ENCODE results near the gene TMEM119.
A peak's percentile ranks its signal among the peaks of the same experiment; 100 is the strongest.
"Not testable (repeated sequence)": the region's sequence is repeated elsewhere in the genome, so short reads cannot be mapped to it uniquely, and the experiment has no call there.

TMEM119 gene

GRCh38 chr12:108563136-108563803 lies 34.6 kb downstream of the TMEM119 start:
- DNase-seq = peak; percentile 92

- DNase-seq = peak; percentile 99
Observed at GRCh38 chr12:108562348-108563135, 35.3 kb downstream of the TMEM119 start, which contains the start of gene ISCU. TSS of gene ISCU (plus strand) at chr12:108562596. CDS start at chr12:108562623, 27 bp downstream.

GRCh38 chr12:108561852-108562347 lies 36.0 kb downstream of the TMEM119 start:
- DNase-seq = peak; percentile 20

GRCh38 chr12:108560752-108561719 lies 36.8 kb downstream of the TMEM119 start, which contains the start of gene SART3:
TSS of gene SART3 (minus strand) at chr12:108561173. CDS start at chr12:108561154, 19 bp downstream.
- peak; percentile 88 for DNase-seq

- no peak for DNase-seq
Observed at GRCh38 chr12:108560321-108560721, 37.6 kb downstream of the TMEM119 start.

- no peak for DNase-seq
Observed at GRCh38 chr12:108559748-108560147, 38.1 kb downstream of the TMEM119 start.

- DNase-seq = peak; percentile 64
Observed at GRCh38 chr12:108559007-108559655, 38.8 kb downstream of the TMEM119 start.

- not testable (repeated sequence) for DNase-seq
Observed at GRCh38 chr12:108555383-108555782, 42.5 kb downstream of the TMEM119 start.

GRCh38 chr12:108553799-108554198 lies 44.1 kb downstream of the TMEM119 start:
- no peak for DNase-seq

GRCh38 chr12:108551535-108551934 lies 46.3 kb downstream of the TMEM119 start:
- no peak for DNase-seq

GRCh38 chr12:108548954-108549521 lies 48.8 kb downstream of the TMEM119 start:
- no peak for DNase-seq

- no peak for DNase-seq
Observed at GRCh38 chr12:108547686-108548085, 50.2 kb downstream of the TMEM119 start.

GRCh38 chr12:108543652-108544051 lies 54.2 kb downstream of the TMEM119 start:
- DNase-seq = no peak

GRCh38 chr12:108542320-108542719 lies 55.6 kb downstream of the TMEM119 start:
- DNase-seq = no peak
